HepG2 (cell line): ENCODE measurements around the gene NCOA1. TPM values are rescaled to one million over a fixed set of nuclear protein-coding genes. Genes with fewer than 3 reads are reported as not detected.

Experiments used
- AKNA ChIP-seq: sonication (generic); formaldehyde crosslinking; IDR thresholded peaks from 2 replicates; pipeline ENCODE4 v1.4.0; 2020; ENCODE audit warnings: missing genetic modification reagents, borderline replicate concordance
- BCL3 ChIP-seq: sonication (generic); formaldehyde crosslinking; IDR thresholded peaks from 2 replicates; pipeline ENCODE4 v1.5.1; 2020; ENCODE audit warnings: mild to moderate bottlenecking, missing genetic modification reagents, moderate library complexity
- BRF2 ChIP-seq: sonication (generic); formaldehyde crosslinking; IDR thresholded peaks from 2 replicates; pipeline ENCODE4 v1.8.1; 2022; ENCODE audit warnings: mild to moderate bottlenecking, missing genetic modification reagents
- HDAC1 ChIP-seq: sonication (generic); formaldehyde crosslinking; IDR thresholded peaks from 2 replicates; pipeline ENCODE4 v1.5.1; 2020; ENCODE audit warnings: mild to moderate bottlenecking, missing genetic modification reagents
- KDM2A ChIP-seq: sonication (generic); formaldehyde crosslinking; IDR thresholded peaks from 2 replicates; pipeline ENCODE4 v1.4.0; 2020; ENCODE audit warnings: low read depth, missing genetic modification reagents, borderline replicate concordance
- MEIS1 ChIP-seq: sonication (generic); formaldehyde crosslinking; IDR thresholded peaks from 2 replicates; pipeline ENCODE4 v1.9.0; 2021; ENCODE audit warnings: mild to moderate bottlenecking, missing genetic modification reagents, moderate library complexity, borderline replicate concordance
- MZF1 ChIP-seq: sonication (generic); formaldehyde crosslinking; IDR thresholded peaks from 2 replicates; pipeline ENCODE4 v1.8.1; 2023; ENCODE audit warnings: mild to moderate bottlenecking, missing genetic modification reagents, borderline replicate concordance
- NFKBIZ ChIP-seq: IDR thresholded peaks from 2 replicates; pipeline ENCODE4 v1.6.1; 2018; ENCODE audit warnings: missing genetic modification reagents, missing compliant biosample characterization
- REL ChIP-seq: sonication (generic); formaldehyde crosslinking; conservative IDR thresholded peaks from 2 replicates; pipeline ENCODE4 v1.8.0; 2022; ENCODE audit warnings: mild to moderate bottlenecking, missing genetic modification reagents, moderate library complexity
- RXRA ChIP-seq: sonication (generic); formaldehyde crosslinking; IDR thresholded peaks from 2 replicates; pipeline ENCODE4 v1.5.1; 2020; ENCODE audit warnings: missing genetic modification reagents
- SMAD3 ChIP-seq: sonication (generic); formaldehyde crosslinking; IDR thresholded peaks from 2 replicates; pipeline ENCODE4 v1.4.0; 2020; ENCODE audit warnings: missing genetic modification reagents
- SYNCRIP ChIP-seq: fragments of 200-400 bp; formaldehyde crosslinking; IDR thresholded peaks from 2 replicates; pipeline ENCODE4 v1.6.1; 2018; ENCODE audit warnings: mild to moderate bottlenecking, low read depth, low read length; ENCODE audit not compliant: insufficient read depth
- XBP1 ChIP-seq: sonication (generic); formaldehyde crosslinking; IDR thresholded peaks from 2 replicates; pipeline ENCODE4 v1.5.0; 2020; ENCODE audit warnings: missing genetic modification reagents
- ZBTB33 ChIP-seq: sonication (generic); formaldehyde crosslinking; IDR thresholded peaks from 2 replicates; pipeline ENCODE4 v1.4.0; 2020; ENCODE audit warnings: missing genetic modification reagents
- ZNF510 ChIP-seq: sonication (generic); formaldehyde crosslinking; IDR thresholded peaks from 2 replicates; pipeline ENCODE4 v1.4.0; 2020; ENCODE audit warnings: low read depth, mild to moderate bottlenecking, missing genetic modification reagents
- ZNF784 ChIP-seq: sonication (generic); formaldehyde crosslinking; IDR thresholded peaks from 2 replicates; pipeline ENCODE4 v1.5.1; 2020; ENCODE audit warnings: missing genetic modification reagents, mild to moderate bottlenecking, borderline replicate concordance
- ZSCAN20 ChIP-seq: sonication (generic); formaldehyde crosslinking; IDR thresholded peaks from 2 replicates; pipeline ENCODE4 v1.4.0; 2020; ENCODE audit warnings: missing genetic modification reagents, mild to moderate bottlenecking, borderline replicate concordance
- ZSCAN9 ChIP-seq: IDR thresholded peaks from 2 replicates; pipeline ENCODE4 v1.6.1; 2016; ENCODE audit warnings: borderline replicate concordance
- polyA plus RNA-seq, 8 experiments: library from polyadenylated mRNA; depleted of rRNA in 3 of 8; stranded (reverse) in 7 of 8; unstranded in 1 of 8; fragments of >200 nt; fragmentation: Illumina TruSeq in 4 of 8; extraction: Trizol in 4 of 8; gene quantifications; 2 replicates each; pipeline versions ENCODE4 v1.2.1 to v1.2.3, GENCODE V29; 2011 to 2016; ENCODE audit warnings: low read depth in 4 of 8, missing spikeins in 1 of 8, mixed read lengths in 1 of 8; ENCODE audit not compliant: insufficient read depth in 1 of 8
- total RNA-seq, 5 experiments: library from RNA; depleted of rRNA; stranded (reverse); fragments of >200 nt; fragmentation: Illumina TruSeq; extraction: Trizol; gene quantifications; 2 replicates each; pipeline ENCODE4 v1.2.3, GENCODE V29; 2016; ENCODE audit warnings: low read depth in 1 of 5

Gene NCOA1
- total and polyA plus RNA-seq, 2 of the 13 experiments (the other 11 are each of a cell fraction or from before 2014, with no cell fraction given) = 10.0 to 10.4 TPM

GRCh38 chr2:24490690-24491541, at the start of gene NCOA1 (continued):
- TF ChIP-seq AKNA (CRISPR knock-in tag) (no peak), REL (CRISPR knock-in tag) (no peak), NFKBIZ (CRISPR knock-in tag) (no peak), RXRA (CRISPR knock-in tag) (no peak; the same call in 1 of the 2 replicates), KDM2A (CRISPR knock-in tag) (peak; percentile 78; the same call in 1 of the 2 replicates), MZF1 (0 out of 2 replicates have a peak, but pooled peaks have one; percentile 25), BRF2 (no peak), MEIS1 (CRISPR knock-in tag) (peak; percentile 41; the same call in 1 of the 2 replicates), SYNCRIP (no peak), ZBTB33 (CRISPR knock-in tag) (no peak), XBP1 (no peak), ZSCAN9 (CRISPR knock-in tag) (no peak), BCL3 (CRISPR knock-in tag) (no peak), ZNF510 (CRISPR knock-in tag) (no peak), ZNF784 (CRISPR knock-in tag) (no peak), HDAC1 (CRISPR knock-in tag) (peak; percentile 42), SMAD3 (CRISPR knock-in tag) (no peak), ZSCAN20 (CRISPR knock-in tag) (no peak)
